T-cell (primary cell): ENCODE measurements around the gene PKHD1. TPM values are rescaled to one million over a fixed set of nuclear protein-coding genes. Genes with fewer than 3 reads are reported as not detected.

Experiments used
- ATAC-seq, 4 experiments: fragments of 200-7000 bp in 3 of 4; fragments of 150-1000 bp in 1 of 4; cut with Tn5 transposase; replicated peaks in 1 of 4; 1 replicate in 3 of 4; 2 replicates in 1 of 4; pipeline ENCODE4 v1.10.0; 2021; ENCODE audit warnings: moderate library complexity in 3 of 4, mild to moderate bottlenecking in 2 of 4, moderate number of reproducible peaks in 1 of 4
- CTCF ChIA-PET, 2 donors: fragments of 300-600 bp; sonication (Branson Sonifier 250); formaldehyde crosslinking; loops; one replicate each; lab custom pipeline; 2022; ENCODE audit warnings: antibody characterized with exemption in 2 of 2; lab: Charles Lee
- POLR2A ChIA-PET, 2 donors: fragments of 300-600 bp; sonication (Branson Sonifier 250); formaldehyde crosslinking; loops; one replicate each; lab custom pipeline; 2022; ENCODE audit warnings: antibody characterized with exemption in 2 of 2; lab: Charles Lee
- DNase-seq, 35 experiments: peaks; one replicate each; pipeline versions ENCODE4 v3.0.0 to v3.0.0-alpha.2; 2013 to 2023
- H3K27ac ChIP-seq: one replicate; pipeline ENCODE4 v1.5.1; 2013; ENCODE audit warnings: low read length
- H3K27me3 ChIP-seq, 2 experiments: replicated peaks in 1 of 2; 1 replicate in 1 of 2; 2 replicates in 1 of 2; pipeline versions ENCODE4 v1.6.1 to v1.7.0; 2013; ENCODE audit warnings: low read length in 1 of 2, mixed read lengths in 1 of 2; ENCODE audit not compliant: control insufficient read depth in 2 of 2, insufficient read depth in 2 of 2; ENCODE audit errors: extremely low read depth in 1 of 2
- H3K36me3 ChIP-seq, 2 donors: 1 replicate in 1 of 2; 2 replicates in 1 of 2; pipeline versions ENCODE4 v1.6.1 to v1.7.0; 2013; ENCODE audit warnings: low read length in 1 of 2; ENCODE audit not compliant: control insufficient read depth in 2 of 2, insufficient read depth in 1 of 2; ENCODE audit errors: extremely low read depth in 1 of 2
- H3K4me1 ChIP-seq, 2 experiments: 1 replicate in 1 of 2; 2 replicates in 1 of 2; pipeline versions ENCODE4 v1.6.1 to v1.7.0; 2013; ENCODE audit warnings: low read length in 2 of 2, mixed read lengths in 1 of 2; ENCODE audit not compliant: insufficient read depth in 2 of 2, control insufficient read depth in 1 of 2; ENCODE audit errors: extremely low read depth in 1 of 2
- H3K4me3 ChIP-seq, 2 donors: 1 replicate in 1 of 2; 2 replicates in 1 of 2; pipeline versions ENCODE4 v1.5.1 to v1.7.0; 2013; ENCODE audit warnings: mild to moderate bottlenecking in 2 of 2, low read length in 1 of 2, moderate library complexity in 1 of 2; ENCODE audit not compliant: control insufficient read depth in 1 of 2; ENCODE audit errors: extremely low read depth in 1 of 2
- H3K9me3 ChIP-seq: 2 replicates; pipeline ENCODE4 v1.7.0; 2013
- H3K27ac Mint-ChIP-seq, 2 donors: one replicate each; pipeline ENCODE4 v1.8.0; 2020 to 2021; ENCODE audit warnings: mild to moderate bottlenecking in 2 of 2, mixed read lengths in 2 of 2
- H3K27me3 Mint-ChIP-seq, 2 donors: one replicate each; pipeline ENCODE4 v1.8.0; 2021 to 2022; ENCODE audit warnings: mixed read lengths in 2 of 2
- H3K36me3 Mint-ChIP-seq: one replicate; pipeline ENCODE4 v1.8.0; 2021; ENCODE audit warnings: mixed read lengths
- H3K4me1 Mint-ChIP-seq, 3 donors: one replicate each; pipeline ENCODE4 v1.8.0; 2020 to 2022; ENCODE audit warnings: mixed read lengths in 3 of 3, mild to moderate bottlenecking in 1 of 3
- H3K4me3 Mint-ChIP-seq, 3 donors: one replicate each; pipeline ENCODE4 v1.8.0; 2020 to 2022; ENCODE audit warnings: mild to moderate bottlenecking in 3 of 3, mixed read lengths in 3 of 3, moderate library complexity in 3 of 3
- H3K9me3 Mint-ChIP-seq, 3 donors: one replicate each; pipeline ENCODE4 v1.8.0; 2020 to 2022; ENCODE audit warnings: mixed read lengths in 3 of 3
- WGBS: methylation state at CpG from one replicate; pipeline ENCODE4 v1.1.5; 2013; ENCODE audit warnings: missing lambda C conversion rate; ENCODE audit not compliant: insufficient coverage; 5-methylcytosine and 5-hydroxymethylcytosine counted together
- total RNA-seq, 35 experiments: library from RNA in 6 of 35; stranded (reverse) in 6 of 35; fragments of 120-200 nt in 1 of 35; gene quantifications; one replicate each; pipeline versions ENCODE4 v1.2.1 to v1.2.4 and lab custom pipeline; 2013 to 2026

Gene PKHD1
- total RNA-seq, 5 donors from 2014 or later (not counting 1 experiment from before 2014, with no cell fraction given) = 0.03 TPM; not detected in 3

GRCh38 chr6:52074716-52075115 is 12.7 kb downstream of the PKHD1 start:
- H3K4me1 Mint-ChIP-seq = no peaks in the 10 kb centered on the region
- Histone ChIP-seq H3K9me3 (no peaks in the 10 kb centered on the region), H3K27me3 (peaks cover 0 to 4% of the 10 kb centered on the region in 2 experiments), H3K4me3 (no peak overlapping the region), H3K36me3 (no peaks in the 10 kb centered on the region), H3K27ac (no peak overlapping the region), H3K4me1 (no peaks in the 10 kb centered on the region)
- ATAC-seq (no peak), DNase-seq (no peak)
- H3K27ac Mint-ChIP-seq = no peak overlapping the region
- ChIA-PET CTCF (no interaction called here), POLR2A (no interaction called here)
- no peak overlapping the region for H3K4me3 Mint-ChIP-seq
- no peaks in the 10 kb centered on the region for H3K36me3 Mint-ChIP-seq
- peaks cover 45 to 46% of the 10 kb centered on the region in 2 donors for H3K27me3 Mint-ChIP-seq
- WGBS = 90% methylated on average over 4 of the region's 5 CpGs
- H3K9me3 Mint-ChIP-seq = no peaks in the 10 kb centered on the region

- Mint-ChIP-seq H3K27ac (no peak overlapping the region), H3K36me3 (no peaks in the 10 kb centered on the region), H3K9me3 (no peaks in the 10 kb centered on the region), H3K4me3 (no peak overlapping the region), H3K4me1 (no peaks in the 10 kb centered on the region), H3K27me3 (peaks cover 43 to 44% of the 10 kb centered on the region in 2 donors)
- no CpG with 5 or more reads among the region's 2 CpGs for WGBS
- DNase-seq (no peak), ATAC-seq (no peak)
- no peaks in the 10 kb centered on the region for H3K4me1 ChIP-seq
- POLR2A ChIA-PET = no interaction called here
- CTCF ChIA-PET = no interaction called here
- no peak overlapping the region for H3K27ac ChIP-seq
- no peaks in the 10 kb centered on the region for H3K36me3 ChIP-seq
- H3K4me3 ChIP-seq = no peak overlapping the region
- peaks cover 0 to 4% of the 10 kb centered on the region in 2 experiments for H3K27me3 ChIP-seq
- H3K9me3 ChIP-seq = no peaks in the 10 kb centered on the region
Observed at GRCh38 chr6:52074155-52074554, 13.3 kb downstream of the PKHD1 start.

- CTCF ChIA-PET = interaction anchor here (0.6 kb wide), 2 partner anchors 360 to 588 kb away, joined by 3 read pairs; no protein-coding TSS in a partner anchor
- H3K27ac Mint-ChIP-seq = no peak overlapping the region
Observed at GRCh38 chr6:52065621-52066020, 21.8 kb downstream of the PKHD1 start.

GRCh38 chr6:52063584-52064344 is 23.6 kb downstream of the PKHD1 start:
- 20% methylated on average over 4 of the region's 5 CpGs for WGBS
- Histone ChIP-seq H3K4me1 (peaks cover 5 to 10% of the 10 kb centered on the region in 2 experiments), H3K27me3 (peaks cover 0 to 3% of the 10 kb centered on the region in 2 experiments), H3K36me3 (no peaks in the 10 kb centered on the region), H3K27ac (peak overlapping the region; percentile 40), H3K4me3 (peak overlapping the region; percentile 10 to 14), H3K9me3 (no peaks in the 10 kb centered on the region)
- DNase-seq (peak; percentile 25 to 75 (median 41)), ATAC-seq (peak; percentile 88 to 95 (median 93))
- Mint-ChIP-seq H3K27me3 (peaks cover under 1 to 2% of the 10 kb centered on the region in 2 donors), H3K36me3 (no peaks in the 10 kb centered on the region), H3K9me3 (no peaks in the 10 kb centered on the region), H3K4me1 (peaks cover 12 to 14% (median 13%) of the 10 kb centered on the region in 3 donors), H3K4me3 (peak overlapping the region; percentile 36 to 74 (median 59)), H3K27ac (peak overlapping the region; percentile 90 to 91)
- POLR2A ChIA-PET = no interaction called here
- CTCF ChIA-PET = interaction anchor here (0.7 to 1.7 kb wide), 6 partner anchors 14 to 200 kb away, joined by 3 to 10 read pairs (median 3); no protein-coding TSS in a partner anchor

More at GRCh38 chr6:52065621-52066020, 21.8 kb downstream of the PKHD1 start:
- ATAC-seq (no peak), DNase-seq (no peak)
- Histone ChIP-seq H3K4me1 (peaks cover 5 to 10% of the 10 kb centered on the region in 2 experiments), H3K27me3 (peaks cover 0 to 3% of the 10 kb centered on the region in 2 experiments), H3K9me3 (no peaks in the 10 kb centered on the region), H3K27ac (no peak overlapping the region), H3K4me3 (no peak overlapping the region), H3K36me3 (no peaks in the 10 kb centered on the region)
- H3K4me3 Mint-ChIP-seq = no peak overlapping the region
- peaks cover 0 to 2% of the 10 kb centered on the region in 2 donors for H3K27me3 Mint-ChIP-seq
- no peaks in the 10 kb centered on the region for H3K9me3 Mint-ChIP-seq
- H3K4me1 Mint-ChIP-seq = peaks cover 12 to 14% (median 13%) of the 10 kb centered on the region in 3 donors
- POLR2A ChIA-PET = no interaction called here
- H3K36me3 Mint-ChIP-seq = no peaks in the 10 kb centered on the region

GRCh38 chr6:52061481-52061880 is 25.9 kb downstream of the PKHD1 start:
- ChIA-PET POLR2A (no interaction called here), CTCF (interaction anchor here (0.5 to 1.2 kb wide), 4 partner anchors 11 to 84 kb away, joined by 3 to 13 read pairs (median 3); no protein-coding TSS in a partner anchor)
- WGBS = 100% methylated on average over 1 of the region's 3 CpGs
- peaks cover 7 to 11% of the 10 kb centered on the region in 2 donors for H3K27me3 Mint-ChIP-seq
- DNase-seq = no peak
- Histone ChIP-seq H3K9me3 (no peaks in the 10 kb centered on the region), H3K4me1 (peaks cover 5 to 10% of the 10 kb centered on the region in 2 experiments), H3K27me3 (peaks cover 0 to 9% of the 10 kb centered on the region in 2 experiments), H3K27ac (no peak overlapping the region), H3K36me3 (no peaks in the 10 kb centered on the region), H3K4me3 (no peak overlapping the region)
- H3K9me3 Mint-ChIP-seq = no peaks in the 10 kb centered on the region
- H3K4me1 Mint-ChIP-seq = peaks cover 12 to 14% (median 13%) of the 10 kb centered on the region in 3 donors
- no peak for ATAC-seq
- no peak overlapping the region for H3K4me3 Mint-ChIP-seq
- no peaks in the 10 kb centered on the region for H3K36me3 Mint-ChIP-seq
- H3K27ac Mint-ChIP-seq = no peak overlapping the region

GRCh38 chr6:52059821-52060220 is 27.6 kb downstream of the PKHD1 start:
- no peaks in the 10 kb centered on the region for H3K36me3 Mint-ChIP-seq
- CTCF ChIA-PET = interaction anchor here in 1 of 2 donors (1.0 to 1.2 kb wide), 2 partner anchors 9 to 10 kb away, joined by 3 to 4 read pairs; no protein-coding TSS in a partner anchor
- no peak for DNase-seq
- no peaks in the 10 kb centered on the region for H3K9me3 ChIP-seq
- H3K27me3 Mint-ChIP-seq = peaks cover 7 to 22% of the 10 kb centered on the region in 2 donors
- no peaks in the 10 kb centered on the region for H3K36me3 ChIP-seq
- H3K4me1 Mint-ChIP-seq = peaks cover 12 to 14% (median 13%) of the 10 kb centered on the region in 3 donors
- H3K27ac Mint-ChIP-seq = no peak overlapping the region
- H3K4me3 ChIP-seq = no peak overlapping the region
- no CpG with 5 or more reads among the region's 1 CpG for WGBS
- peaks cover 5 to 10% of the 10 kb centered on the region in 2 experiments for H3K4me1 ChIP-seq
- no peak for ATAC-seq
- H3K27me3 ChIP-seq = peaks cover 0 to 12% of the 10 kb centered on the region in 2 experiments
- no peak overlapping the region for H3K27ac ChIP-seq
- POLR2A ChIA-PET = no interaction called here
- no peak overlapping the region for H3K4me3 Mint-ChIP-seq
- H3K9me3 Mint-ChIP-seq = no peaks in the 10 kb centered on the region
